ENCODE measurements around the gene BICDL1.

DNA sequence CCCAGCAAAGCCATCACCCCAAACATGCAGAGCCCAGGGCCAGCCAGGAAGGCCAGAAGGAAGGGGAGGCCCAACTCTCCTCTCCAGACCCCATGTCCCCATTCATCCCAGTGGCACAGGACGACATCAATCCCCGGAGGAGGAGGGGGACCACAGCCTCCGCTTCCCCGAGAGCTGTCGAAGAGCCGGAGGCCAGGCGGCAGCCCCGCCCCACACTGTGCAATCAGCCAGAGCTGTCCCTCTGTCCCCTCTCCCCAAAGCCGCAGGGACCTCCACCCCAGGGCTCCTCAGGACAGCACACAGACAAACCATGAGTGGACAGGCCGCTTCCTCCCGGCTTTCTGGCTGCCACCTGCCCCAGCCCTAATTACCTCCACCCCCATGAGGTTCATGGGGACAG lies 110.7 kb downstream of the BICDL1 start:
- TF ChIP-seq, protein P1, sequence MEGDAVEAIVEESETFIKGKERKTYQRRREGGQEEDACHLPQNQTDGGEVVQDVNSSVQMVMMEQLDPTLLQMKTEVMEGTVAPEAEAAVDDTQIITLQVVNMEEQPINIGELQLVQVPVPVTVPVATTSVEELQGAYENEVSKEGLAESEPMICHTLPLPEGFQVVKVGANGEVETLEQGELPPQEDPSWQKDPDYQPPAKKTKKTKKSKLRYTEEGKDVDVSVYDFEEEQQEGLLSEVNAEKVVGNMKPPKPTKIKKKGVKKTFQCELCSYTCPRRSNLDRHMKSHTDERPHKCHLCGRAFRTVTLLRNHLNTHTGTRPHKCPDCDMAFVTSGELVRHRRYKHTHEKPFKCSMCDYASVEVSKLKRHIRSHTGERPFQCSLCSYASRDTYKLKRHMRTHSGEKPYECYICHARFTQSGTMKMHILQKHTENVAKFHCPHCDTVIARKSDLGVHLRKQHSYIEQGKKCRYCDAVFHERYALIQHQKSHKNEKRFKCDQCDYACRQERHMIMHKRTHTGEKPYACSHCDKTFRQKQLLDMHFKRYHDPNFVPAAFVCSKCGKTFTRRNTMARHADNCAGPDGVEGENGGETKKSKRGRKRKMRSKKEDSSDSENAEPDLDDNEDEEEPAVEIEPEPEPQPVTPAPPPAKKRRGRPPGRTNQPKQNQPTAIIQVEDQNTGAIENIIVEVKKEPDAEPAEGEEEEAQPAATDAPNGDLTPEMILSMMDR (IDR thresholded peaks at IDR 0.05 in 2 of 3, conservative IDR thresholded peaks at IDR 0.05 in 1 of 3; ENCODE audit: control insufficient read depth in 2 of 3, extremely low read depth in 1 of 3, insufficient read depth in 1 of 3, low read depth in 3 of 3, low read length in 3 of 3) = no peak
- TF ChIP-seq, protein P2, sequence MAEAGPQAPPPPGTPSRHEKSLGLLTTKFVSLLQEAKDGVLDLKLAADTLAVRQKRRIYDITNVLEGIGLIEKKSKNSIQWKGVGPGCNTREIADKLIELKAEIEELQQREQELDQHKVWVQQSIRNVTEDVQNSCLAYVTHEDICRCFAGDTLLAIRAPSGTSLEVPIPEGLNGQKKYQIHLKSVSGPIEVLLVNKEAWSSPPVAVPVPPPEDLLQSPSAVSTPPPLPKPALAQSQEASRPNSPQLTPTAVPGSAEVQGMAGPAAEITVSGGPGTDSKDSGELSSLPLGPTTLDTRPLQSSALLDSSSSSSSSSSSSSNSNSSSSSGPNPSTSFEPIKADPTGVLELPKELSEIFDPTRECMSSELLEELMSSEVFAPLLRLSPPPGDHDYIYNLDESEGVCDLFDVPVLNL (IDR thresholded peaks at IDR 0.05; ENCODE audit: low read depth, low read length) = no peak
- TF ChIP-seq BCL11A (IDR thresholded peaks at IDR 0.05; ENCODE audit: low read depth, low read length) = no peak
- no peak for TF ChIP-seq BRCA1 (IDR thresholded peaks at IDR 0.05; ENCODE audit: low read depth, low read length)
